Astrocyte (in vitro differentiated cells and primary cell): ENCODE results near the gene MYH9.

Experiments used
- CTCF ChIP-seq: IDR thresholded peaks from 2 replicates; pipeline ENCODE4 v1.5.1; 2011; ENCODE audit warnings: low read depth, mild to moderate bottlenecking, inconsistent platforms, low read length, moderate library complexity; ENCODE audit not compliant: insufficient read depth
- EZH2 ChIP-seq: IDR thresholded peaks from 2 replicates; pipeline ENCODE4 v1.6.1; 2012; ENCODE audit warnings: mild to moderate bottlenecking, low read length, inconsistent platforms; ENCODE audit not compliant: insufficient read depth

- TF ChIP-seq CTCF, result no peak
- TF ChIP-seq EZH2, result no peak
Observed at GRCh38 chr22:36257948-36258670, 129.7 kb downstream of the MYH9 start.
